CD4-positive, alpha-beta T cell (primary cell): ENCODE data around the gene PRRC1. TPM values are rescaled to one million over a fixed set of nuclear protein-coding genes. Genes with fewer than 3 reads are reported as not detected.

Experiments used
- ATAC-seq: fragments of 200-7000 bp; cut with Tn5 transposase; one replicate; pipeline ENCODE4 v1.10.0; 2022; ENCODE audit warnings: mild to moderate bottlenecking; ENCODE audit not compliant: poor library complexity
- CTCF ChIA-PET: fragments of 350-600 bp; sonication (Branson Sonifier 250); formaldehyde crosslinking; loops from one replicate; lab custom pipeline; 2021; ENCODE audit warnings: antibody characterized with exemption, inconsistent platforms; lab: Charles Lee
- POLR2A ChIA-PET: fragments of 350-600 bp; sonication (Branson Sonifier 250); formaldehyde crosslinking; loops from one replicate; lab custom pipeline; 2021; ENCODE audit warnings: antibody characterized with exemption, inconsistent platforms; lab: Charles Lee
- DNase-seq, 14 experiments: peaks; one replicate each; pipeline ENCODE4 v3.0.0-alpha.2; 2013 to 2020; ENCODE audit warnings: mixed read lengths in 2 of 14
- H3K27ac ChIP-seq, 2 donors: one replicate each; pipeline versions ENCODE4 v1.5.1 to v1.7.0; 2013; ENCODE audit warnings: low read length in 2 of 2, low read depth in 1 of 2, mild to moderate bottlenecking in 1 of 2
- H3K27me3 ChIP-seq, 2 experiments: 1 replicate in 1 of 2; 2 replicates in 1 of 2; pipeline versions ENCODE4 v1.6.1 to v1.7.0; 2013; ENCODE audit warnings: low read length in 2 of 2, control low read depth in 1 of 2, mild to moderate bottlenecking in 1 of 2, moderate library complexity in 1 of 2; ENCODE audit not compliant: insufficient read depth in 2 of 2, control insufficient read depth in 1 of 2
- H3K36me3 ChIP-seq: one replicate; pipeline ENCODE4 v1.6.1; 2013; ENCODE audit warnings: low read length, control low read depth; ENCODE audit not compliant: insufficient read depth
- H3K4me1 ChIP-seq: one replicate; pipeline ENCODE4 v1.6.1; 2013; ENCODE audit warnings: low read length, control low read depth; ENCODE audit not compliant: insufficient read depth
- H3K4me3 ChIP-seq: one replicate; pipeline ENCODE4 v1.5.1; 2013; ENCODE audit warnings: mild to moderate bottlenecking, low read length, moderate library complexity
- H3K9me3 ChIP-seq, 2 experiments: 1 replicate in 1 of 2; 2 replicates in 1 of 2; pipeline versions ENCODE4 v1.6.1 to v1.7.0; 2013; ENCODE audit warnings: low read length in 2 of 2, mild to moderate bottlenecking in 2 of 2, control low read depth in 1 of 2, moderate library complexity in 1 of 2; ENCODE audit not compliant: control insufficient read depth in 1 of 2, insufficient read depth in 1 of 2
- H3K27ac Mint-ChIP-seq: one replicate; pipeline ENCODE4 v1.8.0; 2020; ENCODE audit warnings: mixed read lengths
- H3K27me3 Mint-ChIP-seq: one replicate; pipeline ENCODE4 v1.8.0; 2021; ENCODE audit warnings: mixed read lengths
- H3K36me3 Mint-ChIP-seq: one replicate; pipeline ENCODE4 v1.8.0; 2021; ENCODE audit warnings: low read depth, mixed read lengths
- H3K4me1 Mint-ChIP-seq: one replicate; pipeline ENCODE4 v1.8.0; 2021; ENCODE audit warnings: low read depth, mixed read lengths
- H3K4me3 Mint-ChIP-seq: one replicate; pipeline ENCODE4 v1.8.0; 2020; ENCODE audit warnings: mild to moderate bottlenecking, mixed read lengths
- H3K9me3 Mint-ChIP-seq: one replicate; pipeline ENCODE4 v1.8.0; 2020; ENCODE audit warnings: mixed read lengths
- CTCF ChIP-seq: fragments of 200-600 bp; IDR thresholded peaks from one replicate; pipeline ENCODE4 v1.8.0; 2022; ENCODE audit warnings: antibody characterized with exemption, mild to moderate bottlenecking
- intact Hi-C, 2 experiments: fragments of 100-400 bp; cut with DNase I in 1 of 2; cut with micrococcal nuclease in 1 of 2; formaldehyde crosslinking; loops; one replicate each; pipeline versions ENCODE4 v1.15.1 to v1.9.0; 2023 to 2025; cut with DNase I, micrococcal nuclease
- total RNA-seq, 174 experiments: library from RNA in 2 of 174; stranded (reverse) in 2 of 174; gene quantifications; one replicate each; pipeline ENCODE4 v1.2.3 and lab custom pipeline; 2021 to 2026

PRRC1 gene
- total RNA-seq, 2 experiments from 2014 or later, result 32.0 to 33.8 TPM

- no peaks in the 10 kb centered on the region for H3K36me3 ChIP-seq
- DNase-seq, result no peak
- ChIA-PET CTCF (interaction anchor here (3.2 kb wide), 1 partner anchor 21 kb away, joined by 7 read pairs; no protein-coding TSS in a partner anchor), POLR2A (no interaction called here)
- no peak overlapping the region for H3K4me3 ChIP-seq
- H3K27ac ChIP-seq, result no peak overlapping the region
- peaks cover 26% of the 10 kb centered on the region for H3K27me3 Mint-ChIP-seq
- no peaks in the 10 kb centered on the region for H3K9me3 Mint-ChIP-seq
- H3K4me1 Mint-ChIP-seq, result peaks cover 9% of the 10 kb centered on the region
- H3K36me3 Mint-ChIP-seq, result peaks cover 5% of the 10 kb centered on the region
- no peak overlapping the region for H3K27ac Mint-ChIP-seq
- no peak for ATAC-seq
- H3K27me3 ChIP-seq, result peaks cover 0 to 11% of the 10 kb centered on the region in 2 experiments
- no peaks in the 10 kb centered on the region for H3K9me3 ChIP-seq
- no peak overlapping the region for H3K4me3 Mint-ChIP-seq
- no peak for TF ChIP-seq CTCF
- intact Hi-C loops, result loop anchor here (10.0 kb wide), 2 partner anchors 571 to 659 kb away; partner anchors contain the start of gene SLC12A2 (in 1 of the 2)
- H3K4me1 ChIP-seq, result peaks cover 11% of the 10 kb centered on the region
Observed at GRCh38 chr5:127513408-127513970, 4.0 kb upstream of the PRRC1 start.

GRCh38 chr5:127514816-127515215 is 2.6 kb upstream of the PRRC1 start:
- Mint-ChIP-seq H3K9me3 (no peaks in the 10 kb centered on the region), H3K27me3 (peaks cover 22% of the 10 kb centered on the region), H3K4me3 (peak overlapping the region; percentile 18), H3K27ac (no peak overlapping the region), H3K4me1 (peaks cover 23% of the 10 kb centered on the region), H3K36me3 (peaks cover 12% of the 10 kb centered on the region)
- no peak for ATAC-seq
- Histone ChIP-seq H3K9me3 (no peaks in the 10 kb centered on the region), H3K4me3 (no peak overlapping the region), H3K36me3 (no peaks in the 10 kb centered on the region), H3K27ac (no peak overlapping the region), H3K4me1 (peaks cover 15% of the 10 kb centered on the region), H3K27me3 (peaks cover 0 to 11% of the 10 kb centered on the region in 2 experiments)
- POLR2A ChIA-PET, result no interaction called here
- CTCF ChIA-PET, result interaction anchor here (3.2 kb wide), 1 partner anchor 22 kb away, joined by 7 read pairs; no protein-coding TSS in a partner anchor
- TF ChIP-seq CTCF, result no peak
- DNase-seq, result no peak
- intact Hi-C loops, result loop anchor here (2.0 to 10.0 kb wide), 5 partner anchors 567 to 1577 kb away; partner anchors contain the start of genes SLC12A2 (in 2 of the 2) and ISOC1 (in 1 of the 2)

GRCh38 chr5:127515693-127516440 is 1.6 kb upstream of the PRRC1 start:
- intact Hi-C loops, result loop anchor here (2.0 to 10.0 kb wide), 5 partner anchors 566 to 1576 kb away; partner anchors contain the start of genes SLC12A2 (in 2 of the 2) and ISOC1 (in 1 of the 2)
- Histone ChIP-seq H3K36me3 (no peaks in the 10 kb centered on the region), H3K27me3 (peaks cover 0 to 11% of the 10 kb centered on the region in 2 experiments), H3K4me3 (no peak overlapping the region), H3K9me3 (no peaks in the 10 kb centered on the region), H3K27ac (no peak overlapping the region), H3K4me1 (peaks cover 15% of the 10 kb centered on the region)
- Mint-ChIP-seq H3K27ac (no peak overlapping the region), H3K9me3 (peaks cover 3% of the 10 kb centered on the region), H3K4me1 (peaks cover 33% of the 10 kb centered on the region), H3K36me3 (peaks cover 23% of the 10 kb centered on the region), H3K4me3 (peak overlapping the region; percentile 76), H3K27me3 (peaks cover 19% of the 10 kb centered on the region)
- DNase-seq (no peak), ATAC-seq (no peak)
- ChIA-PET CTCF (interaction anchor here (3.2 kb wide), 1 partner anchor 23 kb away, joined by 7 read pairs; no protein-coding TSS in a partner anchor), POLR2A (interaction anchor here (1.9 kb wide), 1 partner anchor 738 kb away, joined by 10 read pairs; the partner anchor contains the start of gene LMNB1)
- TF ChIP-seq CTCF, result no peak
